CD4-positive, alpha-beta T cell treated with Interleukin-6 at 100 ng/mL for 8 hours (primary cell): Measurements from ENCODE around the gene ETNK2.

Experiments used
- DNase-seq: peaks from one replicate; pipeline ENCODE4 v3.0.0-alpha.2; 2020; ENCODE audit warnings: mixed read lengths, low spot score

Gene ETNK2

GRCh38 chr1:204177133-204177532 lies 25.3 kb upstream of the ETNK2 start:
- no peak for DNase-seq

GRCh38 chr1:204176049-204176448 lies 24.2 kb upstream of the ETNK2 start:
- no peak for DNase-seq

GRCh38 chr1:204174958-204175357 lies 23.1 kb upstream of the ETNK2 start:
- no peak for DNase-seq

- no peak for DNase-seq
Measured at GRCh38 chr1:204172404-204173029, 20.7 kb upstream of the ETNK2 start.

GRCh38 chr1:204171751-204172178 lies 19.9 kb upstream of the ETNK2 start:
- no peak for DNase-seq

- no peak for DNase-seq
Measured at GRCh38 chr1:204170494-204171155, 18.8 kb upstream of the ETNK2 start.

- DNase-seq: no peak
Measured at GRCh38 chr1:204169858-204170257, 18.0 kb upstream of the ETNK2 start.

GRCh38 chr1:204167730-204168129 lies 15.9 kb upstream of the ETNK2 start:
- DNase-seq: no peak

GRCh38 chr1:204166219-204166618 lies 14.4 kb upstream of the ETNK2 start, which contains the start of gene REN:
Gene REN, minus strand, starts transcription at chr1:204166337. Its CDS starts 44 bp downstream, at chr1:204166293.
- DNase-seq: no peak

- peak; percentile 73 for DNase-seq
Measured at GRCh38 chr1:204162494-204163074, 10.7 kb upstream of the ETNK2 start.

GRCh38 chr1:204161609-204162493 lies 10.0 kb upstream of the ETNK2 start:
- DNase-seq: no peak

GRCh38 chr1:204157962-204158361 lies 6.1 kb upstream of the ETNK2 start:
- DNase-seq: no peak

GRCh38 chr1:204155881-204156280 lies 4.0 kb upstream of the ETNK2 start:
- no peak for DNase-seq

GRCh38 chr1:204154568-204155255 lies 2.9 kb upstream of the ETNK2 start:
- DNase-seq: no peak

- no peak for DNase-seq
Measured at GRCh38 chr1:204153667-204154066, 1.8 kb upstream of the ETNK2 start.

- no peak for DNase-seq
Measured at GRCh38 chr1:204152310-204153044, 633 bp upstream of the ETNK2 start.

- no peak for DNase-seq
Measured at GRCh38 chr1:204150702-204151551, 917 bp downstream of the ETNK2 start.

- no peak for DNase-seq
Measured at GRCh38 chr1:204149635-204150565, 1.9 kb downstream of the ETNK2 start.

- no peak for DNase-seq
Measured at GRCh38 chr1:204149107-204149506, 2.7 kb downstream of the ETNK2 start.
